SH-SY5Y (cell line): ENCODE measurements around the gene CATSPER3.

Experiments
- GATA2 ChIP-seq: IDR thresholded peaks from 2 replicates; pipeline ENCODE4 v1.6.1; 2011; ENCODE audit warnings: mild to moderate bottlenecking, low read depth, low read length
- GATA3 ChIP-seq: IDR thresholded peaks from 2 replicates; pipeline ENCODE4 v1.6.1; 2011; ENCODE audit warnings: low read depth, mild to moderate bottlenecking, low read length, moderate library complexity

- TF ChIP-seq GATA3 (no peak), GATA2 (no peak)
Observed at GRCh38 chr5:134934202-134934601, 33.5 kb upstream of the CATSPER3 start.
